Kidney (tissue), 14 donors: ENCODE data around the gene GGT6. TPM values are rescaled to one million over a fixed set of nuclear protein-coding genes. Genes with fewer than 3 reads are reported as not detected.
A peak's percentile ranks its signal among the peaks of the same experiment; 100 is the strongest.

Source experiments
- DNase-seq, 5 donors: peaks; one replicate each; pipeline ENCODE4 v3.0.0-alpha.2; 2013 to 2020
- FAIRE-seq: peaks from 2 replicates; lab custom pipeline; 2012; peaks lifted over from hg19 to GRCh38; lab: Jason Lieb, UNC
- H3K27ac ChIP-seq, 2 donors: one replicate each; pipeline ENCODE4 v1.7.0; 2013; ENCODE audit warnings: low read depth in 2 of 2, low read length in 2 of 2, inconsistent platforms in 1 of 2
- H3K27me3 ChIP-seq: one replicate; pipeline ENCODE4 v1.7.1; 2013; ENCODE audit warnings: low read length, inconsistent platforms; ENCODE audit not compliant: control insufficient read depth, insufficient read depth
- H3K36me3 ChIP-seq, 3 donors: one replicate each; pipeline versions ENCODE4 v1.7.0 to v1.7.1; 2013; ENCODE audit warnings: low read length in 3 of 3, control low read depth in 1 of 3, inconsistent platforms in 1 of 3; ENCODE audit not compliant: insufficient read depth in 3 of 3, control insufficient read depth in 2 of 3
- H3K4me1 ChIP-seq, 3 donors: one replicate each; pipeline versions ENCODE4 v1.7.0 to v1.7.1; 2013; ENCODE audit warnings: low read length in 3 of 3, inconsistent platforms in 1 of 3, low read depth in 1 of 3; ENCODE audit not compliant: control insufficient read depth in 2 of 3, insufficient read depth in 2 of 3
- H3K4me3 ChIP-seq, 3 donors: one replicate each; pipeline versions ENCODE4 v1.7.0 to v1.8.1; 2013; ENCODE audit warnings: low read length in 3 of 3, control low read depth in 1 of 3, inconsistent platforms in 1 of 3
- H3K9ac ChIP-seq, 3 donors: one replicate each; pipeline versions ENCODE4 v1.7.0 to v1.7.1; 2013; ENCODE audit warnings: low read length in 3 of 3, control low read depth in 1 of 3, inconsistent platforms in 1 of 3
- H3K9me3 ChIP-seq, 3 donors: one replicate each; pipeline versions ENCODE4 v1.7.0 to v1.7.1; 2013; ENCODE audit warnings: low read length in 3 of 3, control low read depth in 1 of 3, inconsistent platforms in 1 of 3; ENCODE audit not compliant: control insufficient read depth in 2 of 3, insufficient read depth in 1 of 3
- CTCF ChIP-seq: IDR thresholded peaks from 3 replicates; pipeline ENCODE4 v1.5.1; 2012; ENCODE audit warnings: mild to moderate bottlenecking, moderate library complexity, borderline replicate concordance; ENCODE audit not compliant: insufficient read depth; ENCODE audit errors: extremely low read depth
- intact Hi-C: fragments of 100-400 bp; cut with DNase I; formaldehyde crosslinking; loops from one replicate; pipeline ENCODE4 v1.11.1; 2022
- polyA plus RNA-seq: library from polyadenylated mRNA; stranded (reverse); fragments of 350-450 nt; fragmentation: Illumina TruSeq; extraction: RNeasy Lipid Tissue Mini Kit (QIAGEN cat#74804); gene quantifications from one replicate; pipeline ENCODE4 v1.2.3, GENCODE V29; 2014; ENCODE audit warnings: low read depth, low replicate concordance; ENCODE audit not compliant: insufficient read depth
- total RNA-seq: library from RNA; stranded (reverse); fragmentation: NEBNext Ultra II Directional; extraction: Animal tissue kit (Norgen Biotek cat#: 25700); gene quantifications from one replicate; pipeline ENCODE4 v1.2.1, GENCODE V29; 2021
- donor health status: control.
- donor health status: control.
- donor health status: control.
- donor health status: control.
- donor health status: control.
- donor health status: DM: yes; HTN: yes; CAD: no.
- donor health status: Normal renal cell carcinoma (clear cell type).

The GGT6 gene
- total and polyA plus RNA-seq, 2 donors from 2014 or later, result 16.8 to 51.4 TPM

GRCh38 chr17:4584917-4585637 is 24.7 kb upstream of the GGT6 start:
- peak overlapping the region; percentile 82 to 95 for H3K27ac ChIP-seq
- TF ChIP-seq CTCF, result no peak
- H3K9ac ChIP-seq, result peak overlapping the region in 1 of 3 donors; percentile 73
- no peaks in the 10 kb centered on the region for H3K36me3 ChIP-seq
- intact Hi-C loops, result no loop called here
- DNase-seq (peak; percentile 90 to 94 (median 93)), FAIRE-seq (no peak)
- peaks cover 2 to 46% (median 27%) of the 10 kb centered on the region in 3 donors for H3K4me1 ChIP-seq
- H3K27me3 ChIP-seq, result no peaks in the 10 kb centered on the region
- H3K4me3 ChIP-seq, result peak overlapping the region; percentile 36 to 72 (median 59)
- no peaks in the 10 kb centered on the region for H3K9me3 ChIP-seq

- Histone ChIP-seq H3K27ac (peak within 1 kb of the TSS; percentile 82 to 95), H3K4me1 (peaks cover 2 to 43% (median 27%) of the 10 kb centered on the region in 3 donors), H3K9me3 (no peaks in the 10 kb centered on the region), H3K36me3 (no peaks in the 10 kb centered on the region), H3K27me3 (no peaks in the 10 kb centered on the region), H3K9ac (peak within 1 kb of the TSS; percentile 25 to 79 (median 29)), H3K4me3 (peak within 1 kb of the TSS; percentile 45 to 72 (median 59))
- intact Hi-C loops, result no loop called here
- FAIRE-seq, result no peak
- TF ChIP-seq CTCF, result no peak
- peak; percentile 88 to 93 (median 89) for DNase-seq
Measured at GRCh38 chr17:4584101-4584916, 23.9 kb upstream of the GGT6 start, which contains the start of gene SMTNL2. SMTNL2 (plus strand) TSS chr17:4584529; CDS start chr17:4584606, 77 bp downstream.

GRCh38 chr17:4583782-4584100 is 23.4 kb upstream of the GGT6 start:
- Histone ChIP-seq H3K36me3 (no peaks in the 10 kb centered on the region), H3K27ac (peak overlapping the region; percentile 82 to 95), H3K27me3 (no peaks in the 10 kb centered on the region), H3K4me1 (peaks cover 2 to 38% (median 23%) of the 10 kb centered on the region in 3 donors), H3K4me3 (peak overlapping the region; percentile 45 to 72 (median 59)), H3K9ac (peak overlapping the region; percentile 25 to 79 (median 29)), H3K9me3 (no peaks in the 10 kb centered on the region)
- DNase-seq (peak in 4 of 5 donors; percentile 78 to 85 (median 84)), FAIRE-seq (no peak)
- intact Hi-C loops, result no loop called here
- no peak for TF ChIP-seq CTCF
